Smooth muscle cell (in vitro differentiated cells): ENCODE results near the gene AP4B1. TPM values are rescaled to one million over a fixed set of nuclear protein-coding genes. Genes with fewer than 3 reads are reported as not detected.
"Not testable (repeated sequence)": the region's sequence is repeated elsewhere in the genome, so short reads cannot be mapped to it uniquely, and the experiment has no call there.

Experiments
- DNase-seq: peaks from one replicate; lab custom pipeline; 2025; ENCODE audit not compliant: unreplicated experiment; lab: John Stamatoyannopoulos, UW
- H2AFZ ChIP-seq: fragments of 200-600 bp; sonication (generic); 2 replicates; pipeline ENCODE4 v1.6.0; 2016; ENCODE audit warnings: antibody characterized with exemption, low read depth, mild to moderate bottlenecking
- H3F3A ChIP-seq: fragments of 200-600 bp; sonication (generic); 2 replicates; pipeline ENCODE4 v1.6.0; 2017; ENCODE audit warnings: antibody characterized with exemption, low read depth
- H3K27ac ChIP-seq: fragments of 200-600 bp; sonication (generic); 2 replicates; pipeline ENCODE4 v1.5.1; 2016; ENCODE audit warnings: low read depth, mild to moderate bottlenecking
- H3K27me3 ChIP-seq: fragments of 200-600 bp; sonication (generic); 2 replicates; pipeline ENCODE4 v1.6.1; 2016; ENCODE audit warnings: low read depth, mild to moderate bottlenecking
- H3K36me3 ChIP-seq: fragments of 200-600 bp; sonication (generic); 2 replicates; pipeline ENCODE4 v1.5.1; 2016; ENCODE audit warnings: low read depth
- H3K4me1 ChIP-seq: fragments of 200-600 bp; sonication (generic); 2 replicates; pipeline ENCODE4 v1.5.1; 2016; ENCODE audit warnings: low read depth
- H3K4me2 ChIP-seq: fragments of 200-600 bp; sonication (generic); 2 replicates; pipeline ENCODE4 v1.6.0; 2016; ENCODE audit warnings: mild to moderate bottlenecking
- H3K4me3 ChIP-seq: fragments of 200-600 bp; sonication (generic); 2 replicates; pipeline ENCODE4 v1.5.1; 2016; ENCODE audit warnings: mild to moderate bottlenecking
- H3K79me2 ChIP-seq: fragments of 200-600 bp; sonication (generic); 2 replicates; pipeline ENCODE4 v1.6.0; 2016; ENCODE audit warnings: low read depth, mild to moderate bottlenecking
- H3K9ac ChIP-seq: fragments of 200-600 bp; sonication (generic); 2 replicates; pipeline ENCODE4 v1.6.0; 2016; ENCODE audit warnings: low read depth
- H3K9me3 ChIP-seq: fragments of 200-600 bp; sonication (generic); replicated peaks from 2 replicates; pipeline ENCODE4 v1.5.1; 2016; ENCODE audit warnings: low read depth
- H4K20me1 ChIP-seq: fragments of 200-600 bp; sonication (generic); 2 replicates; pipeline ENCODE4 v1.6.0; 2016; ENCODE audit warnings: low read depth
- CTCF ChIP-seq: fragments of 200-600 bp; sonication (generic); IDR thresholded peaks from 2 replicates; pipeline ENCODE4 v1.5.1; 2017; ENCODE audit warnings: borderline replicate concordance, mild to moderate bottlenecking, antibody characterized with exemption; ENCODE audit not compliant: insufficient read depth, poor library complexity, severe bottlenecking
- WGBS: methylation state at CpG from one replicate; pipeline ENCODE4 v1.1.7; 2016; ENCODE audit warnings: low lambda C conversion rate; 5-methylcytosine and 5-hydroxymethylcytosine counted together
- polyA plus RNA-seq: library from polyadenylated mRNA; unstranded; fragments of >200 nt; fragmentation: Nextera tagmentation; extraction: Ambion mirVana; gene quantifications from 2 replicates; pipeline ENCODE4 v1.2.1, GENCODE V29; 2016
- total RNA-seq: library from RNA; depleted of rRNA; stranded (reverse); fragments of >200 nt; gene quantifications from 2 replicates; pipeline ENCODE4 v1.2.3, GENCODE V29; 2014

Gene AP4B1
- total and polyA plus RNA-seq, 2 experiments from 2014 or later, result 11.6 to 17.3 TPM

GRCh38 chr1:113949007-113949406 is 44.4 kb upstream of the AP4B1 start:
- DNase-seq, result no peak
- WGBS, result 91% methylated on average over 5 of the region's 5 CpGs
- peaks cover 77% of the 10 kb centered on the region for H3K79me2 ChIP-seq

GRCh38 chr1:113948151-113948550 is 43.6 kb upstream of the AP4B1 start:
- H3K4me3 ChIP-seq, DNase-seq, H3K9ac ChIP-seq, H3K27me3 ChIP-seq, H3K9me3 ChIP-seq, H2AFZ ChIP-seq, H3K36me3 ChIP-seq, H3K4me2 ChIP-seq: not testable (repeated sequence)
- peak overlapping the region; percentile 20 for H3K27ac ChIP-seq
- 87% methylated on average over 4 of the region's 4 CpGs for WGBS
- H3F3A ChIP-seq, result peaks cover 13% of the 10 kb centered on the region
- H3K4me1 ChIP-seq, result peaks cover 23% of the 10 kb centered on the region
- H4K20me1 ChIP-seq, result peaks cover 98% of the 10 kb centered on the region
- H3K79me2 ChIP-seq, result peaks cover 86% of the 10 kb centered on the region

More at GRCh38 chr1:113949007-113949406, 44.4 kb upstream of the AP4B1 start:
- no peaks in the 10 kb centered on the region for H3K9me3 ChIP-seq
- H3K36me3 ChIP-seq, result no peaks in the 10 kb centered on the region
- peaks cover 13% of the 10 kb centered on the region for H3F3A ChIP-seq
- peaks cover 96% of the 10 kb centered on the region for H4K20me1 ChIP-seq
- peak; percentile 37 for TF ChIP-seq CTCF
- no peak overlapping the region for H3K9ac ChIP-seq
- H2AFZ ChIP-seq, result no peak overlapping the region
- H3K4me2 ChIP-seq, result no peak overlapping the region
- H3K4me3 ChIP-seq, result no peak overlapping the region
- no peak overlapping the region for H3K27ac ChIP-seq
- no peaks in the 10 kb centered on the region for H3K27me3 ChIP-seq
- peaks cover 23% of the 10 kb centered on the region for H3K4me1 ChIP-seq

GRCh38 chr1:113947388-113948107 is 42.9 kb upstream of the AP4B1 start:
- H3F3A ChIP-seq, result peaks cover 13% of the 10 kb centered on the region
- peaks cover 4% of the 10 kb centered on the region for H3K36me3 ChIP-seq
- H3K4me1 ChIP-seq, result peaks cover 23% of the 10 kb centered on the region
- 23% methylated on average over 3 of the region's 3 CpGs for WGBS
- H3K9me3 ChIP-seq, result no peaks in the 10 kb centered on the region
- no peak overlapping the region for H2AFZ ChIP-seq
- no peak for TF ChIP-seq CTCF
- no peaks in the 10 kb centered on the region for H3K27me3 ChIP-seq
- no peak overlapping the region for H3K4me3 ChIP-seq
- H3K9ac ChIP-seq, result no peak overlapping the region
- peak overlapping the region; percentile 20 for H3K27ac ChIP-seq
- peaks cover 91% of the 10 kb centered on the region for H3K79me2 ChIP-seq
- DNase-seq, result no peak
- peak overlapping the region; percentile 32 for H3K4me2 ChIP-seq
- H4K20me1 ChIP-seq, result peaks cover 98% of the 10 kb centered on the region

GRCh38 chr1:113946678-113947387 is 42.2 kb upstream of the AP4B1 start:
- no peak for DNase-seq
- Histone ChIP-seq H4K20me1 (peaks cover 98% of the 10 kb centered on the region), H2AFZ (no peak overlapping the region), H3K9ac (no peak overlapping the region), H3K4me3 (no peak overlapping the region), H3K36me3 (peaks cover 4% of the 10 kb centered on the region), H3K4me1 (peaks cover 23% of the 10 kb centered on the region), H3K9me3 (no peaks in the 10 kb centered on the region), H3K4me2 (peak overlapping the region; percentile 32), H3F3A (peaks cover 13% of the 10 kb centered on the region), H3K27me3 (no peaks in the 10 kb centered on the region), H3K27ac (peak overlapping the region; percentile 20), H3K79me2 (peaks cover 91% of the 10 kb centered on the region)
- no peak for TF ChIP-seq CTCF
- WGBS, result 32% methylated on average over 3 of the region's 3 CpGs
